Measurements from ENCODE around the gene AXIN2. TPM values are rescaled to one million over a fixed set of nuclear protein-coding genes. Genes with fewer than 3 reads are reported as not detected.

AXIN2 gene
- total RNA-seq, 2 donors from 2014 or later, result 5.4 to 16.2 TPM

GRCh38 chr17:65495122-65496055 is 66.1 kb downstream of the AXIN2 start:
- Histone ChIP-seq H3K4me3 (no peak overlapping the region), H3K36me3 (replicated peaks in 1 of 2; ENCODE audit: insufficient read depth in 1 of 2, low read depth in 2 of 2) (no peaks in the 10 kb centered on the region), H3K27ac (no peak overlapping the region), H3K27me3 (no peaks in the 10 kb centered on the region), H3K4me1 (no peaks in the 10 kb centered on the region), H3K9me3 (no peaks in the 10 kb centered on the region)
- DNase-seq (no peak), ATAC-seq (no peak)
- TF ChIP-seq, protein P1, sequence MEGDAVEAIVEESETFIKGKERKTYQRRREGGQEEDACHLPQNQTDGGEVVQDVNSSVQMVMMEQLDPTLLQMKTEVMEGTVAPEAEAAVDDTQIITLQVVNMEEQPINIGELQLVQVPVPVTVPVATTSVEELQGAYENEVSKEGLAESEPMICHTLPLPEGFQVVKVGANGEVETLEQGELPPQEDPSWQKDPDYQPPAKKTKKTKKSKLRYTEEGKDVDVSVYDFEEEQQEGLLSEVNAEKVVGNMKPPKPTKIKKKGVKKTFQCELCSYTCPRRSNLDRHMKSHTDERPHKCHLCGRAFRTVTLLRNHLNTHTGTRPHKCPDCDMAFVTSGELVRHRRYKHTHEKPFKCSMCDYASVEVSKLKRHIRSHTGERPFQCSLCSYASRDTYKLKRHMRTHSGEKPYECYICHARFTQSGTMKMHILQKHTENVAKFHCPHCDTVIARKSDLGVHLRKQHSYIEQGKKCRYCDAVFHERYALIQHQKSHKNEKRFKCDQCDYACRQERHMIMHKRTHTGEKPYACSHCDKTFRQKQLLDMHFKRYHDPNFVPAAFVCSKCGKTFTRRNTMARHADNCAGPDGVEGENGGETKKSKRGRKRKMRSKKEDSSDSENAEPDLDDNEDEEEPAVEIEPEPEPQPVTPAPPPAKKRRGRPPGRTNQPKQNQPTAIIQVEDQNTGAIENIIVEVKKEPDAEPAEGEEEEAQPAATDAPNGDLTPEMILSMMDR (IDR thresholded peaks at IDR 0.05), result no peak
- no peak for TF ChIP-seq POLR2A (IDR thresholded peaks at IDR 0.05)
- 30 to 40% methylated on average over 21 to 22 of the region's 22 CpGs for WGBS, 2 donors
- intact Hi-C loops (cut with DNase I), result no loop called here

DNA sequence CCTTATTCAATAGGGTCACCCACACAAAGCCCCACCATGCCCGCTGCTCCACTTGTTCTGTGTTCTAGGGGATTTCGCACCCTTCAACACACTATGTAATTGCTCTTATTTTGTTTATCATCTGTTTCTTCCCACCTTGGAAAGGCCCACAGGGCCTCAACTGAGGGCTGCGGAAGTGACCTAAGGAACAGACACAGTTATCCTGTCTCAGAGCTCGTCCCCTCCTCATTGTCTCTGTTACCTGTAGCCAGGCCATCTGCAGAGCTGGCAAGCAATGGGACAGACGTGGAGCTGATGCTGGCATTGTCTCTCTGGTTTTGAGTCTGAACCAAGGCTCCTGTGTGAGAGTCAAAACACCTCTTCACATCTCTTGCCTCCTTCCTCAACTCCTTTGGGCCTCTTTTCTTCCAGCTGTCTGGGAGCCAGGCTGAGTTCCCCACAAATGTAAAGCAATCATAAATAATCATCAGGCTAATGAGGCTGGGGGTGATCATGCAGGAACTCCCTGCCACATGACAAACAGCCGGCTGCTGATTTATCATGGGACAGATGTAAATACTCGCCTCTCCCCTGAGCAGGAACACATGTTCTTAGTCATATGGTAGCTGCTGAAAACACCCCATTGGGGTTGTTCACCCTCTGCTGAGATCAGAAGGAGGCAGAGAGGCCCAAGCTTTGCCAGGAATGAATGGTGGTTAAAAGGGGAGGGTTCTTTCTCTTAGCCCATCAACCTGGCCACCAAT is 71.9 kb downstream of the AXIN2 start:
- intact Hi-C loops (cut with DNase I), result no loop called here
- peaks cover 3% of the 10 kb centered on the region for H3K4me1 ChIP-seq
- no peak overlapping the region for H3K27ac ChIP-seq
- H3K36me3 ChIP-seq (replicated peaks in 1 of 2; ENCODE audit: insufficient read depth in 1 of 2, low read depth in 2 of 2), result no peaks in the 10 kb centered on the region
- no peak overlapping the region for H3K4me3 ChIP-seq
- H3K9me3 ChIP-seq, result no peaks in the 10 kb centered on the region
- no peak for ATAC-seq
- no peak for DNase-seq
- TF ChIP-seq POLR2A (IDR thresholded peaks at IDR 0.05), result no peak
- TF ChIP-seq, protein P1 (IDR thresholded peaks at IDR 0.05), result no peak
- WGBS, 2 donors, result 84% methylated on average over 7 of the region's 7 CpGs
- no peaks in the 10 kb centered on the region for H3K27me3 ChIP-seq

DNA sequence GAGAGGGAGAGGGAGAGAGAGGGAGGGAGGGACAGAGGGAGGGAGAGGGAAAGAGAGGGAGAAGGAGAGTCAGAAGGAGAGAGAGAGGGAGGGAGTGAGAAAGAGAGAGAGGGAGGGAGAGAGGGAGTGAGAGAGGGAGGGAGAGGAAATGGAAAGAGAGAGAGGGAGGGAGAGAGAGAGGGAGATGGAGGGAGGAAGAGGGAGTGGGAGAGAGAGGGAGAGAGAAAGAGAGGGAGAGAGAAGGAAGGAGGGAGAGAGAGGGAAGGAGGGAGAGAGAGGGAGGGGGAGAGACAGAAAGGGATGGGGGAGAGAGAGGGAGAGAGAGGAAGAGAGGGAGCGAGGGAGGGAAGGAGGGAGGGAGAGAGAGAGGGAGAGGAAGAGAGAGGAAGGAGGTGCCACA is 72.8 kb downstream of the AXIN2 start:
- 100% methylated on average over 1 of the region's 1 CpG; no CpG with 5 or more reads in 1 of the 2 donors for WGBS, 2 donors
- no peak for TF ChIP-seq POLR2A (IDR thresholded peaks at IDR 0.05)
- TF ChIP-seq, protein P1 (IDR thresholded peaks at IDR 0.05), result no peak
- intact Hi-C loops (cut with DNase I), result no loop called here
- Histone ChIP-seq H3K27me3 (no peaks in the 10 kb centered on the region), H3K9me3 (no peaks in the 10 kb centered on the region), H3K4me1 (peaks cover 3% of the 10 kb centered on the region), H3K36me3 (replicated peaks in 1 of 2; ENCODE audit: insufficient read depth in 1 of 2, low read depth in 2 of 2) (no peaks in the 10 kb centered on the region), H3K27ac (no peak overlapping the region), H3K4me3 (no peak overlapping the region)
- ATAC-seq, result no peak
- no peak for DNase-seq

GRCh38 chr17:65487990-65488389 is 73.5 kb downstream of the AXIN2 start:
- no peaks in the 10 kb centered on the region for H3K9me3 ChIP-seq
- DNase-seq (no peak), ATAC-seq (no peak)
- no peak for TF ChIP-seq POLR2A (IDR thresholded peaks at IDR 0.05)
- TF ChIP-seq, protein P1 (IDR thresholded peaks at IDR 0.05), result no peak
- intact Hi-C loops (cut with DNase I), result no loop called here
- H3K27me3 ChIP-seq, result no peaks in the 10 kb centered on the region
- H3K36me3 ChIP-seq (replicated peaks in 1 of 2; ENCODE audit: insufficient read depth in 1 of 2, low read depth in 2 of 2), result no peaks in the 10 kb centered on the region
- no peak overlapping the region for H3K27ac ChIP-seq
- no peak overlapping the region for H3K4me3 ChIP-seq
- H3K4me1 ChIP-seq, result peaks cover 3% of the 10 kb centered on the region
